HUES64 (cell line): ENCODE results near the gene CADM2.
"Not testable (repeated sequence)": the region's sequence is repeated elsewhere in the genome, so short reads cannot be mapped to it uniquely, and the experiment has no call there.

Source experiments
- H3K27ac ChIP-seq: 2 replicates; pipeline ENCODE4 v1.7.0; 2013; ENCODE audit warnings: low read depth, low read length, inconsistent platforms
- H3K27me3 ChIP-seq: 2 replicates; pipeline ENCODE4 v1.6.1; 2013; ENCODE audit warnings: mild to moderate bottlenecking, low read length; ENCODE audit not compliant: insufficient read depth
- H3K36me3 ChIP-seq: 2 replicates; pipeline ENCODE4 v1.6.1; 2013; ENCODE audit warnings: mild to moderate bottlenecking, low read length; ENCODE audit not compliant: insufficient read depth
- H3K4me1 ChIP-seq: 2 replicates; pipeline ENCODE4 v1.6.1; 2013; ENCODE audit warnings: mild to moderate bottlenecking, low read length, moderate library complexity; ENCODE audit not compliant: insufficient read depth
- H3K4me3 ChIP-seq: 2 replicates; pipeline ENCODE4 v1.5.1; 2013; ENCODE audit warnings: mild to moderate bottlenecking, low read length, moderate library complexity
- H3K9ac ChIP-seq: 2 replicates; pipeline ENCODE4 v1.6.1; 2013; ENCODE audit warnings: mild to moderate bottlenecking, low read depth, low read length
- H3K9me3 ChIP-seq: 2 replicates; pipeline ENCODE4 v1.6.1; 2013; ENCODE audit warnings: low read depth, low read length; ENCODE audit not compliant: insufficient read depth
- WGBS: fragments of 150-250, 120-280 bp; methylation state at CpG from one replicate; pipeline ENCODE4 v1.1.7; 2013; ENCODE audit warnings: missing lambda C conversion rate; 5-methylcytosine and 5-hydroxymethylcytosine counted together

CADM2 gene

DNA sequence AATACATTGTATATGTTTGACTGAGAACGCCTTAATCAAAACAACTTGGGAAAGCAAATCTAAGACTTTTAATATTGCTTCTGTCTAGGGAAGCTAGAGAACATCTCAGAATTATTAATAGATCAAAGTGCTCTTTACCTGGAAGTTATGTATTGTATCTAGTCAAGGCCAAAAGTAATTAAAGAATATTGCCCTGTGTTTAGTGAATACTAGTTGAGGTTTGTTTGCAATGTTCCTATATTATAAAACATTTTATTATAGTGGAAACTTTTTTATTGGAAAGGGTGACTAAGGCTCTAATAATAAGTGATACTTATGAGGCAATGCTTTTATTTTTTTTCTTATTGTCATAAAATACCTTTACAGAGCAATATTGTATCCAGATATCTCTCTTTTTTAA is 118.2 kb downstream of the CADM2 start:
- WGBS: no CpG with 5 or more reads among the region's 1 CpG
- Histone ChIP-seq H3K36me3 (no peaks in the 10 kb centered on the region), H3K9me3 (no peaks in the 10 kb centered on the region), H3K27ac (no peak overlapping the region), H3K4me3 (no peak overlapping the region), H3K4me1 (peaks cover 26% of the 10 kb centered on the region), H3K27me3 (no peaks in the 10 kb centered on the region), H3K9ac (no peak overlapping the region)

DNA sequence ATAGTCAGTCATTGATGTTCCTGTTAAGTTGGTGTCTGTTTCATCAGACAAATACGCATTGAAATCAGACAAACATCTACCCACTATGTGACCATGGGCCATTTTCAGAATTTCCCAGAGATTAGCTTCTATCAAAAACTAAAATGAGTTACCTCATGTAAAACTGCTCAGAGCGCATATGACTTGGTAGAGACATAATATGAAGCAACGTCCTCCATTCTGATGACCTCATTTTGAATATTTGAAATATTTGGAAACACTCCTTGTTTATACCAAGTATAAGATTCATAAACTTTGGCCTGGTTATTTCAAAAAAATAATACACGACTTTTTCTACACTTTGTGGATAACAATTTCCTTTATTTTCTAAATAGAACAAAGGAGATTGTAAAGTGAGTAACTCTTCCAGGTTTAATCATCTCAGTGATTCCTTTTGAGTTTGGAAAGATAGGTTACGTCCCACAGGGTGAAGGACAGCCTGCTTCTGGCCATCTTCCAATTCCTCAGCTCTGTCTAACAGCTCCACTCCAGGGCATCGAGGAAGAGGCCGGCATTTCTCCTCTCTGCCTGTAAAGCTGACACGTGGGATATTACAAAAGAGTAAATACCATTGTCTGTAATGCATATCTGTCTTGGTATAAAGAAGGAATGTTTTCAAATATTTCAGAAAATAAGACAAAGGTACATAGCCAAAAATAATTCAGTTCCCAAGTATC is 122.6 kb downstream of the CADM2 start:
- no peaks in the 10 kb centered on the region for H3K36me3 ChIP-seq
- peaks cover 20% of the 10 kb centered on the region for H3K4me1 ChIP-seq
- no peak overlapping the region for H3K9ac ChIP-seq
- H3K27me3 ChIP-seq: no peaks in the 10 kb centered on the region
- WGBS: 77% methylated on average over 7 of the region's 8 CpGs
- no peak overlapping the region for H3K4me3 ChIP-seq
- no peaks in the 10 kb centered on the region for H3K9me3 ChIP-seq
- H3K27ac ChIP-seq: no peak overlapping the region

DNA sequence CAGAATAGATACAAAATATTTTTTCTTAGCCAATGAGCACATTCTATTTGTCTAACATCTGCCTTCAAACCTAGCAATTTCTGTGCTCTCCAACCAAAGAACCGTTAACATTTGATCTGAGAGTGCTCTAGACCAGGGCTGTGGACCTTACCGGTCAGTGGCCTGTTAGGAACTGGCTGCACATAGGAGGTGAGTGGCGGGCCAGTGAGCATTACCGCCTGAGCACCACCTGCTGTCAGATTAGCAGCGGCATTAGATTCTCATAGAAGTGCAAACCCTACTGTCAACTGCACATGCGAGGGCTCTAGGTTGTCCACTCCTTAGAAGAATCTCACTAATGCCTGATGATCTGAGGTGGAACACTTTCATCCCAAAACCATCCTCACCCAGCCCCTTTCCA is 131.7 kb downstream of the CADM2 start:
- Histone ChIP-seq H3K27ac (no peak overlapping the region), H3K4me1 (peaks cover 18% of the 10 kb centered on the region; the same call in 1 of the 2 replicates), H3K36me3 (no peaks in the 10 kb centered on the region), H3K9me3 (no peaks in the 10 kb centered on the region), H3K4me3 (no peak overlapping the region), H3K9ac (no peak overlapping the region), H3K27me3 (no peaks in the 10 kb centered on the region)
- WGBS: 90% methylated on average over 6 of the region's 6 CpGs

DNA sequence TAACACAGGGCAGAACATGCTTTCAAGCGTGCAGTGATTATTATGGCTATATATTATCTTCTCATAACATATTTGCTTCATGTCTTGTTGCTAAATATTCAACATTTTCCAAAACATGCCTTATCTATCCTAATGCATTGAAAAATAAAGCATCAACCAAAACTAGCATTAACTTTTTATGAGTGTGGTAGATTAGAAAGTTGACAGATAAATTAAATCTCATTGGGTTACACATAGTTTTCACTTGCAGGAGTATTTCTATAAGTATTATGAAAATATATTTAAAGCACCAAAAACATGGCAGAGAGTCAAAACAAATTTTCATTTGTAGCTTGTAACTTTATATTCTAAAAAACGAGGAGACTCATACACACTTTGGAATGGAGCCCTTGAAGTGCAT is 141.5 kb downstream of the CADM2 start:
- H3K9me3 ChIP-seq: no peaks in the 10 kb centered on the region
- H3K4me1 ChIP-seq: no peaks in the 10 kb centered on the region
- no peaks in the 10 kb centered on the region for H3K36me3 ChIP-seq
- H3K27ac ChIP-seq: no peak overlapping the region
- no peaks in the 10 kb centered on the region for H3K27me3 ChIP-seq
- H3K9ac ChIP-seq: no peak overlapping the region
- 100% methylated on average over 1 of the region's 2 CpGs for WGBS
- H3K4me3 ChIP-seq: no peak overlapping the region

DNA sequence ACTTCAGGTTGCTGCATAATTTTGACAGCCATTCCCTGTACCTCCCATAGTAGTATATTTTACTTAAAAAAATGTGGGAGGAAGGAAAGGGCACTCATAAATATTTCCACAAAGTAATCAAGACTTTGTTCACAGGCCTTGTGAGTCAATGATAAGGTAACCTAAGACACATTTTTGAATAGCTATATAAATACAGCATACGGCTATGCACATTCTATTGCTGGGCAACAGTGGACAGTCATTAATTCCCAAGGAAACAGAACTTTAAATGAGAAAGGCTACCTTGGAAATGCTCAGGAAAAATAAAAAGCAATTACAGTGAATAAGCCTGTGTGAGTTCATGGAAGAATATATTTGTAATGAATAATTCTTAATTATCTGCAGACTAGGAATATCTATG is 144.0 kb downstream of the CADM2 start:
- Histone ChIP-seq H3K9ac (no peak overlapping the region), H3K9me3 (no peaks in the 10 kb centered on the region), H3K36me3 (no peaks in the 10 kb centered on the region), H3K4me3 (no peak overlapping the region), H3K27ac (no peak overlapping the region), H3K27me3 (no peaks in the 10 kb centered on the region), H3K4me1 (no peaks in the 10 kb centered on the region)
- 100% methylated on average over 1 of the region's 1 CpG for WGBS

DNA sequence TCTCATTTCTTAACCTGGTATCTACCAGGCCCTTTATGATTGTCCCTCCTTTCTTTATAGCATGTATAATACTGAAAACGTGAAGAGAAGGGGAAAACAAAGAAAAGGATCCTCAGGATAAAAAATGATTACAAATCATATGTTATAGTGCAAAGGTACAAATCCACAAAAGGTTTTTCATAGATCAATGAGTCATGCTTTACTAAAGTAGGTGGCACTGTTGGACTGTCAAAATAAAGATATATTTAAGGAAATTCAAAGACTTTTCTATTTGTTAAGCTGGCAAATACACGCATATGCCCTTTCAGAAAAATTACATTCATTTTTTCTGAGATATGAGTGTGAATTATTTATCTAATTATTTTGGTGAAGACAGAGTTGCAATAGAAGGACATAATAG is 151.6 kb downstream of the CADM2 start:
- H3K9me3 ChIP-seq: no peaks in the 10 kb centered on the region
- no peak overlapping the region for H3K4me3 ChIP-seq
- no peaks in the 10 kb centered on the region for H3K36me3 ChIP-seq
- 86% methylated on average over 2 of the region's 2 CpGs for WGBS
- no peaks in the 10 kb centered on the region for H3K4me1 ChIP-seq
- H3K9ac ChIP-seq: no peak overlapping the region
- H3K27me3 ChIP-seq: no peaks in the 10 kb centered on the region
- H3K27ac ChIP-seq: no peak overlapping the region

DNA sequence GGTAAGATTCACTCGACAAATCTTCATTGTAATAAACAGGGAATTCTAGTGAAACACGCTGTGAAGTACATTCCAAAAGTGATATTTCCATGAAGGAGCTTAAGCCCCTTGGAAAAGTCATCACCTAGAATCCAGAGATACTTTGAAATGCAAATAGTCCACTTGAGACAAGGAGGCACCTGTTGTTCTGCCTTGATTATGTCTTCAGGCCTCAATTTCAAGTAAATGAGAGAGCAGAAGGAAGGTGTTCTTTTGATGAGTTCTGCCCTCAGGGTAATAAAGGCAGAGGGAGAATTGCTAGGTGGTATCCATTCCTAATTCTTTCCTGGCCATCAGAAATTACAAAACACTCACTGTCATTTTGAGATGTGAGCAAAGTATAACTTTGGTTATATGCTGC is 162.1 kb downstream of the CADM2 start:
- 0 out of 2 replicates have a peak, but pooled peaks cover 3% of the 10 kb centered on the region for H3K9me3 ChIP-seq
- no peaks in the 10 kb centered on the region for H3K36me3 ChIP-seq
- H3K27ac ChIP-seq: no peak overlapping the region
- H3K9ac ChIP-seq: no peak overlapping the region
- no peaks in the 10 kb centered on the region for H3K4me1 ChIP-seq
- H3K4me3 ChIP-seq: no peak overlapping the region
- no peaks in the 10 kb centered on the region for H3K27me3 ChIP-seq
- WGBS: 80% methylated on average over 2 of the region's 2 CpGs

DNA sequence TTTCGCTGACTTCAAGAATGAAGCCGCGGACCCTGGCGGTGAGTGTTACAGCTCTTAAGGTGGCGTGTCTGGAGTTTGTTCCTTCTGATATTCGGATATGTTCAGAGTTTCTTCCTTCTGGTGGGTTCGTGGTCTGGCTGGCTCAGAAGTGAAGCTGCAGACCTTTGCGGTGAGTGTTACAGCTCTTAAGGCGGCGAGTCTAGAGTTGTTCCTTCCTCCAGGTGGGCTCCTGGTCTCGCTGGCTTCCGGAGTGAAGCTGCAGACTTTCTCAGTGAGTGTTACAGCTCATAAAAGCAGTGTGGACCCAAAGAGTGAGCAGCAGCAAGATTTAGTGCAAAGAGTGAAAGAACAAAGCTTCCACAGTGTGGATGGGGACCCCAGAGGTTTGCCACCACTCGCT is 174.1 kb downstream of the CADM2 start:
- H3K4me3 ChIP-seq: not testable (repeated sequence)

DNA sequence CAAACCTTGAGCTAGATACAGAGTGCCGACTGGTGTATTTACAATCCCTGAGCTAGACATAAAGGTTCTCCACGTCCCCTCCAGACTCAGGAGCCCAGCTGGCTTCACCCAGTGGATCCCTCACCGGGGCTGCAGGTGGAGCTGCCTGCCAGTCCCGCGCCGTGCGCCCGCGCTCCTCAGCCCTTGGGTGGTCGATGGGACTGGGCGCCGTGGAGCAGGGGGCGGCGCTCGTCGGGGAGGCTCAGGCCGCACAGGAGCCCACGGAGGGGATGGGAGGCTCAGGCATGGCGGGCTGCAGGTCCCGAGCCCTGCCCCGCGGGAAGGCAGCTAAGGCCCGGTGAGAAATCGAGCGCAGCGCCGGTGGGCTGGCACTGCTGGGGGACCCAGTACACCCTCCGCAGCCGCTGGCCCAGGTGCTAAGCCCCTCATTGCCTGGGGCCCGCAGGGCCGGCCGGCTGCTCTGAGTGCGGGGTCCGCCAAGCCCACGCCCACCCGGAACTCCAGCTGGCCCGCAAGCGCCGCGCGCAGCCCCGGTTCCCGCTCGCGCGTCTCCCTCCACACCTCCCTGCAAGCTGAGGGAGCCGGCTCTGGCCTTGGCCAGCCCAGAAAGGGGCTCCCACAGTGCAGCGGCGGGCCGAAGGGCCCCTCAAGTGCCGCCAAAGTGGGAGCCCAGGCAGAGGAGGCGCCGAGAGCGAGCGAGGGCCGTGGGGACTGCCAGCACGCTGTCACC is 175.1 kb downstream of the CADM2 start:
- WGBS: 97% methylated on average over 41 of the region's 57 CpGs
- not testable (repeated sequence) for H3K36me3 ChIP-seq, H3K9me3 ChIP-seq, H3K27me3 ChIP-seq, H3K27ac ChIP-seq, H3K4me1 ChIP-seq, H3K4me3 ChIP-seq, H3K9ac ChIP-seq

More for the DNA sequence above, 174.1 kb downstream of the CADM2 start:
- H3K9ac ChIP-seq, H3K36me3 ChIP-seq, H3K9me3 ChIP-seq, H3K27ac ChIP-seq, H3K27me3 ChIP-seq, H3K4me1 ChIP-seq: not testable (repeated sequence)
- 97% methylated on average over 13 of the region's 13 CpGs for WGBS

DNA sequence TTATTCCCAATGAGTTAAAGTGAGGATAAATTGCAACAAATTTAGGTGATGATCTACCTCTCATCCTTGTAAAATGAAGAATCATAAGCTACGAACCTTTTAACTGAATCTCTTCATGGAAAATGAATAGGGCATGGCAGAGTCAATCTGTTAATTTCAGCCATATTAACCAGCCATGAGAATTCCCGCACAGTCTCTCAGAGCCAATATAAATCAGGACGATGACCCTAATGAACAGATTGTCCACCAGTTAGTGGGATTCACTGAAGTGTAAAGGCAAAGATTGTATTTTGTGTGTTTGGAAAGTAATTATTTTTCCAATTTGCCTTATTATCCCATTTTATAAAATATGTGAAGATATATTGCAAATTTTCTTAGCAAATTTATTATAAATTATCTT is 183.8 kb downstream of the CADM2 start:
- WGBS: 84% methylated on average over 3 of the region's 3 CpGs

DNA sequence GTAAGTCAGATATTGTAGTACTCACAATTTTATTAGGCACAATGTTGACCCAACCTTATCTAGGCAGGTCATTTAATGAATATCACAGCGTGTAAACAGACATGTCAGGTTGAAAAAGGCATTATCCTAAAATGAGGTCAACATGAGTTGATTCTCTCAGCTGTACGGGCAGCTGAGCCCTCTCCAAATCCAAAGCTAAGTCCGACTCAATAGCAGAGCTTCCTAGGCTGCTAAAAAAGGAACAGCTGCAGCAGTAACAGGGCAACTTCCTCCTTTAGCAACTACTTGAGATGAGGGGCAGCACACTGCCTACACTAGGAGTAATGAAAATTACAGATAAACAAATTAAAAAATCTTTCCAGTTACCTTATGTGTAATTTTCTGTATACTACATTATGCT is 189.2 kb downstream of the CADM2 start:
- Histone ChIP-seq H3K4me1 (no peaks in the 10 kb centered on the region), H3K4me3 (no peak overlapping the region), H3K9me3 (peaks cover 7% of the 10 kb centered on the region; the same call in 1 of the 2 replicates), H3K27ac (no peak overlapping the region), H3K27me3 (no peaks in the 10 kb centered on the region), H3K36me3 (no peaks in the 10 kb centered on the region), H3K9ac (no peak overlapping the region)
- WGBS: 92% methylated on average over 3 of the region's 3 CpGs

More for the DNA sequence above, 183.8 kb downstream of the CADM2 start:
- no peaks in the 10 kb centered on the region for H3K36me3 ChIP-seq
- H3K9ac ChIP-seq: no peak overlapping the region
- no peaks in the 10 kb centered on the region for H3K4me1 ChIP-seq
- H3K27ac ChIP-seq: no peak overlapping the region
- no peak overlapping the region for H3K4me3 ChIP-seq
- H3K27me3 ChIP-seq: no peaks in the 10 kb centered on the region
- no peaks in the 10 kb centered on the region for H3K9me3 ChIP-seq
